Measurements from ENCODE around the gene PROX1. TPM values are rescaled to one million over a fixed set of nuclear protein-coding genes. Genes with fewer than 3 reads are reported as not detected.

PROX1 gene
- total RNA-seq, 2 donors from 2014 or later: 1.5 to 3.9 TPM

DNA sequence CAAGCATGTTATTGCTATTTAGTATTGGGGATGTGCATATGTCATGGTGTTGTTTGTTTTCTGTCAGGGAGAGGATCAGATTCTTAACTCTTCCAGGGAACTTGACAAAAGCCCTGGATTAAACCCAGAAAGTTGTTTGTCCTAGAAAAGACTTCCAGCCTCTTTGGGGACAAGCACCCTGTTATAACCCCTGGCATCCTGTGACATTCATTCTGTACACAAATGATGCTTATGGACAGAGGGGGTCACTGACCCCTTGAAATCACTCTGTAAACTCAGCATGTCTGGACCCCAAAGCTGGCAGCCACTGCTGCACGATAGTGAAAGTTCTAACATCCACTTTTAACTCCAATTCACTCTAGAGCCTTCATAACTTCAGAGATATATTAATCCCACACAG, 81.2 kb downstream of the PROX1 start:
- DNase-seq: no peak
- Mint-ChIP-seq H3K36me3 (ENCODE audit: low read depth) (no peaks in the 10 kb centered on the region), H3K9me3 (no peaks in the 10 kb centered on the region), H3K27ac (no peak overlapping the region), H3K4me1 (peaks cover 4% of the 10 kb centered on the region), H3K4me3 (no peak overlapping the region), H3K27me3 (ENCODE audit: insufficient read depth) (peaks cover 34% of the 10 kb centered on the region)
- no peak overlapping the region for H3K27ac ChIP-seq (ENCODE audit: low read depth, low read length)
- H3K27me3 ChIP-seq (ENCODE audit: control insufficient read depth, insufficient read depth, low read length, poor library complexity, severe bottlenecking): peaks cover 28% of the 10 kb centered on the region
- H3K4me1 ChIP-seq (ENCODE audit: control insufficient read depth, insufficient read depth, low read length): peaks cover 3% of the 10 kb centered on the region
- H3K36me3 ChIP-seq (ENCODE audit: control insufficient read depth, insufficient read depth, low read length): no peaks in the 10 kb centered on the region
- 89% methylated on average over 1 of the region's 1 CpG; no CpG with 5 or more reads in 1 of the 2 experiments for WGBS, 2 experiments (ENCODE audit: insufficient coverage in 1 of 2, insufficient read length in 1 of 2)
- H3K4me3 ChIP-seq (ENCODE audit: low read length): no peak overlapping the region
- TF ChIP-seq, protein P1, sequence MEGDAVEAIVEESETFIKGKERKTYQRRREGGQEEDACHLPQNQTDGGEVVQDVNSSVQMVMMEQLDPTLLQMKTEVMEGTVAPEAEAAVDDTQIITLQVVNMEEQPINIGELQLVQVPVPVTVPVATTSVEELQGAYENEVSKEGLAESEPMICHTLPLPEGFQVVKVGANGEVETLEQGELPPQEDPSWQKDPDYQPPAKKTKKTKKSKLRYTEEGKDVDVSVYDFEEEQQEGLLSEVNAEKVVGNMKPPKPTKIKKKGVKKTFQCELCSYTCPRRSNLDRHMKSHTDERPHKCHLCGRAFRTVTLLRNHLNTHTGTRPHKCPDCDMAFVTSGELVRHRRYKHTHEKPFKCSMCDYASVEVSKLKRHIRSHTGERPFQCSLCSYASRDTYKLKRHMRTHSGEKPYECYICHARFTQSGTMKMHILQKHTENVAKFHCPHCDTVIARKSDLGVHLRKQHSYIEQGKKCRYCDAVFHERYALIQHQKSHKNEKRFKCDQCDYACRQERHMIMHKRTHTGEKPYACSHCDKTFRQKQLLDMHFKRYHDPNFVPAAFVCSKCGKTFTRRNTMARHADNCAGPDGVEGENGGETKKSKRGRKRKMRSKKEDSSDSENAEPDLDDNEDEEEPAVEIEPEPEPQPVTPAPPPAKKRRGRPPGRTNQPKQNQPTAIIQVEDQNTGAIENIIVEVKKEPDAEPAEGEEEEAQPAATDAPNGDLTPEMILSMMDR (conservative IDR thresholded peaks at IDR 0.05): no peak
- no peak overlapping the region for H3K9ac ChIP-seq (ENCODE audit: extremely low read depth, low read length, poor library complexity, severe bottlenecking)
- H3K9me3 ChIP-seq (ENCODE audit: control insufficient read depth, low read length): no peaks in the 10 kb centered on the region

DNA sequence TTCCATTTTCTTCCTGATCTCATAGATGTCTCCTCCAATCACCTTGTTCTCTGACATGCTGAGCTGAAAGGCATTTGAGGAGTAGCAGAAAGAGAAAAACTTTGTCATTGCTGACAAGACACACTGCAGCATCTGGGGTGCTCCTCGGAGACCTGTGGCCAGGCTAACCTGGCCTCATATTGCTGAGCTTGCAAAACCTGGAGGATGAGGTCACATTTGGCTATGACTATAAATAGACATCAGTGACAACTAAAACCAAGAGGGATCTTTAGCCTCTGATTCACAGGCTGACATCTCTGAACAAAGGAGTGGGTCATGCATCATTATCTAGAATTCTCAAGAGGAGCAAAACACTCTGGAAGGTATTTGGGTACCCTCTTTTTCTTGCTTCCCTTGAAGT, 83.7 kb downstream of the PROX1 start:
- WGBS, 2 experiments (ENCODE audit: insufficient coverage in 1 of 2, insufficient read length in 1 of 2): 100% methylated on average over 1 of the region's 1 CpG
- Mint-ChIP-seq H3K4me3 (no peak overlapping the region), H3K4me1 (peaks cover 13% of the 10 kb centered on the region), H3K36me3 (ENCODE audit: low read depth) (no peaks in the 10 kb centered on the region), H3K27ac (no peak overlapping the region), H3K9me3 (no peaks in the 10 kb centered on the region), H3K27me3 (ENCODE audit: insufficient read depth) (peaks cover 15% of the 10 kb centered on the region)
- DNase-seq: no peak
- Histone ChIP-seq H3K36me3 (ENCODE audit: control insufficient read depth, insufficient read depth, low read length) (no peaks in the 10 kb centered on the region), H3K4me1 (ENCODE audit: control insufficient read depth, insufficient read depth, low read length) (no peaks in the 10 kb centered on the region), H3K27me3 (ENCODE audit: control insufficient read depth, insufficient read depth, low read length, poor library complexity, severe bottlenecking) (peaks cover 24% of the 10 kb centered on the region), H3K27ac (ENCODE audit: low read depth, low read length) (no peak overlapping the region), H3K9me3 (ENCODE audit: control insufficient read depth, low read length) (no peaks in the 10 kb centered on the region), H3K4me3 (ENCODE audit: low read length) (no peak overlapping the region), H3K9ac (ENCODE audit: extremely low read depth, low read length, poor library complexity, severe bottlenecking) (no peak overlapping the region)
- TF ChIP-seq, protein P1 (conservative IDR thresholded peaks at IDR 0.05): no peak

DNA sequence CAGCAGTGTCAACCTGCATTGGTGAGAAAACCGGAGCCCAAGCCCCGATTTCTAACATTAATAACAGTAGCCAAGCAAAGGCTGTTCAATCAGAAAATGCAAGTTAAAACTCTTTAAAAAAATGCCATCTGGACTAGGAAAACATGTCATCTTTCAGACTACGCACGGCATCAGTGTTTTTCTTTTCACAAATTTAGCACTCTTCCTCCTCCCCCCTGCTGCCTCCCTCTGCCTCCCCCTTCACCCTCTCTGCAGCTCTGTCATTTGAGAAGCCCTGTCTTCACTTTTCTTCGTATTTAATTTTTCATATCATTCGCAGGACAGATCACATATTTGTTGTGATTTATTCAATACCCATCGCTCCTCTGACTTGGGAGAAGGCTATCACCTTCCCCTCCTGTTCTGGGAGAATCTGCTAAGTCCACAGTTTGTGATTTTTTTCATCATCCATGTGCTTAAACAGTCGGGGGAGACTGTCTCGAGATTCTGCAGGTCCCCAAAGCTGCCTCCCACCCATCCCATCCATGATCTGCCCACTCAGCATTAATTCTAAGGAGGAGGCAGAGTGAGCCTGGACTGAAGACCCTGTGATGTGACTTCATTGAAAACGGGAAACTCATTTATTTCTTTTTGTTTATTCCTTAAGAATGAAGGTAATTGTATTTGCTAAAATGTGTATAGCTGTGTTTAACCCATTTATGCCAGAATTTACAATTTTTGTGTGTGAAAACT, 84.8 kb downstream of the PROX1 start:
- Mint-ChIP-seq H3K27me3 (ENCODE audit: insufficient read depth) (peaks cover 15% of the 10 kb centered on the region), H3K4me3 (no peak overlapping the region), H3K9me3 (no peaks in the 10 kb centered on the region), H3K36me3 (ENCODE audit: low read depth) (no peaks in the 10 kb centered on the region), H3K27ac (no peak overlapping the region), H3K4me1 (peaks cover 16% of the 10 kb centered on the region)
- Histone ChIP-seq H3K27ac (ENCODE audit: low read depth, low read length) (no peak overlapping the region), H3K9ac (ENCODE audit: extremely low read depth, low read length, poor library complexity, severe bottlenecking) (no peak overlapping the region), H3K4me3 (ENCODE audit: low read length) (no peak overlapping the region), H3K4me1 (ENCODE audit: control insufficient read depth, insufficient read depth, low read length) (no peaks in the 10 kb centered on the region), H3K36me3 (ENCODE audit: control insufficient read depth, insufficient read depth, low read length) (no peaks in the 10 kb centered on the region), H3K9me3 (ENCODE audit: control insufficient read depth, low read length) (no peaks in the 10 kb centered on the region), H3K27me3 (ENCODE audit: control insufficient read depth, insufficient read depth, low read length, poor library complexity, severe bottlenecking) (peaks cover 13% of the 10 kb centered on the region)
- TF ChIP-seq, protein P1 (conservative IDR thresholded peaks at IDR 0.05): no peak
- WGBS, 2 experiments (ENCODE audit: insufficient coverage in 1 of 2, insufficient read length in 1 of 2): 90 to 96% methylated on average over 9 to 10 of the region's 10 CpGs
- no peak for DNase-seq

Data from endodermal cell (in vitro differentiated cells).